AG09309 (cell line): ENCODE results near the gene REEP1.

Experiments used
- DNase-seq: peaks from one replicate; pipeline ENCODE4 v3.0.0-alpha.2; 2010; ENCODE audit warnings: low read depth
- H3K4me3 ChIP-seq: 2 replicates; pipeline ENCODE4 v1.5.1; 2011; ENCODE audit warnings: mild to moderate bottlenecking, low read depth, low read length, moderate library complexity; ENCODE audit not compliant: control insufficient read depth
- CTCF ChIP-seq: IDR thresholded peaks from 2 replicates; pipeline ENCODE4 v1.5.1; 2011; ENCODE audit warnings: mild to moderate bottlenecking, low read depth, low read length, inconsistent platforms; ENCODE audit not compliant: insufficient read depth, control insufficient read depth; ENCODE audit errors: missing control alignments

Gene REEP1

DNA sequence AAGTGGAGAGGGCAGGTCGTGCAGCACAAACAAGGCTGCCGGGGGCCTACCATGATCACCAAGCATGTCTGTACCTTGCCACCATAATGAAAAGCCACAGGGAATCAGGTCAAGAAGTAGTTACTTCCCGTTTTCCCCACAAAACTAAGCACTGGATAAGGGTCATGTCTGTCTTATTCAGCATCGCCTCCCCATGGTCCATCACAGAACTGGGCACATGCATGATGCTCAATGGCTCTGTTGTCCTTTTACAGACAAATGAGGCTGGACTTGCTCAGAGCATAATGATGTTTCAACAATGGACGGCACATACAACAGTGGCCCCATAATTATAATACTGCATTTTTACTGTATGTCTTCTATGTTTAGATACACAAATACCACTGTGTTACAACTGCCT lies 27.5 kb downstream of the REEP1 start:
- DNase-seq, result no peak
- TF ChIP-seq CTCF, result no peak
- H3K4me3 ChIP-seq, result no peak overlapping the region

DNA sequence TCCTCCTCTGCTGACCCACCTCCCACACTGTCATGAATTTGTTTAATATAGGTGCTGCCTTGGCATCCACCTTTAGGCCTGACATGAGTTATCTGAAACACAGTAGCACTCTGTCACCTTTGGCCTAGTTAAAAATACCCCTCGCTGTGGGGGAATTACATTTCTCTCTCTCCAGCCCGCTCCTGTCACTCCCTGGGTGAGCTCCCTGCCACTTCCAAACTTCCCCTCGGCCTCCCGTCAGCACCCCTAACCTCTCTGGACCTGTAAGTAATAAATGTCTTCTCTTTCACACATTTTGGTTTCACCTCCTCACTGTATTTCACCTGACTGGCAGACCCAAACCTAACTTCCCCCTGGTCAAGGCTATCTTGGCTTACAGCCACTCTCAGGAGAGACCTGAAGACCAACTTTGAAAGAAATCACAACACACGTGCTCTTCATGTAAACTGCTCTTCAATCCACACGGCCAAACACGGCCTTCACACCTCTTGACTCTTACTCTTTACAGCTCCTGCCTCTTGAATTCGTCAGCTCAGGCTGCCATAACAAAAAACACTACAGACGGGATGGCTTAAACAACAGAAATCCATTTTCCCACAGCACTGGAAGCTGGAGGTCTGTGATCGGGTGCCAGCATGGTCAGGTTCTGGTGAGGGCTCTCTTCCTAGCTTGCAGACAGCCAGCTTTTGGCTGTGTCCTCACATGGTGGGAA lies 28.3 kb downstream of the REEP1 start:
- no peak for TF ChIP-seq CTCF
- H3K4me3 ChIP-seq, result no peak overlapping the region
- no peak for DNase-seq

GRCh38 chr2:86308356-86308755 lies 29.1 kb downstream of the REEP1 start:
- H3K4me3 ChIP-seq, result no peak overlapping the region
- TF ChIP-seq CTCF, result no peak
- DNase-seq, result no peak

GRCh38 chr2:86307431-86307830 lies 30.0 kb downstream of the REEP1 start:
- TF ChIP-seq CTCF, result no peak
- H3K4me3 ChIP-seq, result no peak overlapping the region
- no peak for DNase-seq

DNA sequence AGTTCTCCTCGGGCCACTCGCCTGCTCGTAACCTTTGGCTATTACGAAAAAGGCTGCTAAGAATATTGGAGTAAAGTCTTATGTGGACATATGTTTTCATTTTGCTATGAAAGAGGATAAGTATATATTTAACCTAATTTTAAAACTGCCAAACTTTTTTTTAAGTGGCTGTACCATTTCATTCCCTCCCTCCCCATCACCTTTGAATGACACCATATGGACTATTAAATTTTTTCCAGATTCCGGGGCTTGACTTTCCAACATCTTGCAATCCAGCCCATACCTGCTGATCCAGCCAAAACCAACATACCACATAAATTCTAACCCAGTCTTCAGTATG lies 31.5 kb downstream of the REEP1 start:
- TF ChIP-seq CTCF, result no peak
- no peak for DNase-seq
- H3K4me3 ChIP-seq, result no peak overlapping the region

- TF ChIP-seq CTCF, result no peak
- no peak overlapping the region for H3K4me3 ChIP-seq
- DNase-seq, result no peak
These were observed 32.1 kb downstream of the REEP1 start for GRCh38 chr2:86305195-86305914.

- TF ChIP-seq CTCF, result no peak
- DNase-seq, result no peak
- H3K4me3 ChIP-seq, result no peak overlapping the region
These were observed 33.0 kb downstream of the REEP1 start for GRCh38 chr2:86304416-86304815.
